Transverse colon (tissue), 3 donors: ENCODE data around the gene CFAP97.

Experiments used
- POLR2A ChIP-seq: fragments of 450-650 bp; IDR thresholded peaks from one replicate; pipeline ENCODE4 v1.6.1; 2016; ENCODE audit warnings: antibody characterized with exemption, mild to moderate bottlenecking, moderate library complexity
- POLR2AphosphoS5 ChIP-seq, 3 donors: sonication (generic); formaldehyde crosslinking; IDR thresholded peaks; one replicate each; pipeline ENCODE4 v1.6.1; 2016; ENCODE audit warnings: antibody characterized with exemption in 3 of 3

- TF ChIP-seq POLR2AphosphoS5 (IDR thresholded peaks at IDR 0.05) (no peak), POLR2A (no peak)
These were observed 58.2 kb downstream of the CFAP97 start for GRCh38 chr4:185145572-185145971.
